GM12878 (cell line): ENCODE measurements around the gene UPP2. TPM values are rescaled to one million over a fixed set of nuclear protein-coding genes. Genes with fewer than 3 reads are reported as not detected.

Source experiments
- ATAC-seq: fragments of 200-7000 bp; cut with Tn5 transposase; 3 replicates; pipeline ENCODE4 v1.9.1; 2020; ENCODE audit warnings: mild to moderate bottlenecking, moderate library complexity
- BruUV-seq: library from RNA; stranded (reverse); fragments of 400-500 nt; replicated peaks from 2 replicates; lab custom pipeline; 2021; lab: Mats Ljungman, UMichigan
- CTCF ChIA-PET: fragments of 300-600 bp; sonication (Branson Sonifier 250); formaldehyde crosslinking; extraction: SDS; loops from one replicate; lab custom pipeline; 2021; ENCODE audit warnings: inconsistent platforms; lab: Yijun Ruan, JAX
- POLR2A ChIA-PET: fragments of 350-600 bp; formaldehyde crosslinking; extraction: SDS; loops from one replicate; lab custom pipeline; 2021; ENCODE audit warnings: inconsistent platforms; lab: Charles Lee
- RAD21 ChIA-PET: fragments of 300-600 bp; sonication (Branson Sonifier 250); formaldehyde crosslinking; loops from one replicate; lab custom pipeline; 2023; ENCODE audit warnings: antibody characterized with exemption; ENCODE audit not compliant: unreplicated experiment; lab: Charles Lee
- SMC1A ChIA-PET: fragments of 300-600 bp; sonication (Branson Sonifier 250); formaldehyde crosslinking; loops from one replicate; lab custom pipeline; 2023; ENCODE audit not compliant: unreplicated experiment, uncharacterized antibody; lab: Charles Lee
- DNase-seq: peaks from one replicate; pipeline ENCODE4 v3.0.0-alpha.2; 2011; ENCODE audit warnings: low read depth, low spot score
- FAIRE-seq: peaks from 3 replicates; lab custom pipeline; 2011; peaks lifted over from hg19 to GRCh38; lab: Jason Lieb, UNC
- H2AFZ ChIP-seq: 2 replicates; pipeline ENCODE4 v1.6.0; 2011; ENCODE audit warnings: low read depth, low read length, control low read depth; ENCODE audit not compliant: control insufficient read depth
- H3K27ac ChIP-seq: 2 replicates; pipeline ENCODE4 v1.5.1; 2011; ENCODE audit warnings: control low read depth; ENCODE audit not compliant: control insufficient read depth, insufficient read depth
- H3K27me3 ChIP-seq, 2 experiments: replicated peaks in 1 of 2; 2 replicates each; pipeline versions ENCODE4 v1.6.0 to v1.6.1; 2011; ENCODE audit warnings: low read length in 1 of 2; ENCODE audit not compliant: control insufficient read depth in 2 of 2, insufficient read depth in 2 of 2
- H3K36me3 ChIP-seq, 2 experiments: 2 replicates each; pipeline ENCODE4 v1.5.1; 2011; ENCODE audit warnings: low read length in 1 of 2; ENCODE audit not compliant: control insufficient read depth in 2 of 2, insufficient read depth in 2 of 2
- H3K4me1 ChIP-seq: 2 replicates; pipeline ENCODE4 v1.6.1; 2011; ENCODE audit warnings: mild to moderate bottlenecking, low read length, moderate library complexity, mixed read lengths; ENCODE audit not compliant: control insufficient read depth, insufficient read depth
- H3K4me2 ChIP-seq: 2 replicates; pipeline ENCODE4 v1.6.0; 2011; ENCODE audit warnings: control low read depth; ENCODE audit not compliant: control insufficient read depth, insufficient read depth
- H3K4me3 ChIP-seq: fragments of 200-600 bp; sonication (generic); 2 replicates; pipeline ENCODE4 v1.5.1; 2016
- H3K79me2 ChIP-seq: 2 replicates; pipeline ENCODE4 v1.6.0; 2011; ENCODE audit warnings: low read length; ENCODE audit not compliant: control insufficient read depth, insufficient read depth
- H3K9ac ChIP-seq: 2 replicates; pipeline ENCODE4 v1.8.0; 2011; ENCODE audit warnings: low read length, control low read depth, mixed read lengths; ENCODE audit not compliant: control insufficient read depth, insufficient read depth
- H3K9me3 ChIP-seq: replicated peaks from 3 replicates; pipeline ENCODE4 v1.5.1; 2011; ENCODE audit warnings: mild to moderate bottlenecking, low read length; ENCODE audit not compliant: control insufficient read depth, insufficient read depth
- H4K20me1 ChIP-seq: 2 replicates; pipeline ENCODE4 v1.6.0; 2011; ENCODE audit not compliant: control insufficient read depth, insufficient read depth
- BMI1 ChIP-seq: fragments of 450-650 bp; IDR thresholded peaks from 2 replicates; pipeline ENCODE4 v1.6.1; 2016; ENCODE audit warnings: mild to moderate bottlenecking, moderate library complexity, borderline replicate concordance
- CEBPZ ChIP-seq: fragments of 150-350 bp; IDR thresholded peaks from 2 replicates; pipeline ENCODE4 v1.6.1; 2016; ENCODE audit warnings: low read depth, low read length
- ELK1 ChIP-seq: IDR thresholded peaks from 2 replicates; pipeline ENCODE4 v1.6.1; 2012; ENCODE audit warnings: low read depth, low read length, improper control_type of control experiment
- MTA3 ChIP-seq: IDR thresholded peaks from 2 replicates; pipeline ENCODE4 v1.6.1; 2012; ENCODE audit warnings: low read length, inconsistent platforms, borderline replicate concordance
- MYC ChIP-seq: IDR thresholded peaks from 2 replicates; pipeline ENCODE4 v1.6.1; 2011; ENCODE audit warnings: mild to moderate bottlenecking, low read length, moderate library complexity, inconsistent platforms; ENCODE audit not compliant: insufficient read depth, insufficient replicate concordance, insufficient read length, severe bottlenecking
- POU2F2 ChIP-seq: IDR thresholded peaks from 3 replicates; pipeline ENCODE4 v1.6.1; 2011; ENCODE audit warnings: low read depth, mild to moderate bottlenecking, low read length, borderline replicate concordance
- REST ChIP-seq: IDR thresholded peaks from 2 replicates; pipeline ENCODE4 v1.6.1; 2012; ENCODE audit warnings: mild to moderate bottlenecking, low read depth, low read length
- SUPT20H ChIP-seq: IDR thresholded peaks from 2 replicates; pipeline ENCODE4 v1.6.1; 2011; ENCODE audit warnings: low read depth, mild to moderate bottlenecking, low read length, moderate library complexity, borderline replicate concordance; ENCODE audit not compliant: control insufficient read depth
- TAF1 ChIP-seq: IDR thresholded peaks from 2 replicates; pipeline ENCODE4 v1.6.1; 2011; ENCODE audit warnings: mild to moderate bottlenecking, low read depth, low read length, borderline replicate concordance
- TBL1XR1 ChIP-seq: IDR thresholded peaks from 2 replicates; pipeline ENCODE4 v1.6.1; 2012; ENCODE audit warnings: low read depth, low read length, improper control_type of control experiment
- ZNF217 ChIP-seq: fragments of 450-650 bp; IDR thresholded peaks from 2 replicates; pipeline ENCODE4 v1.6.1; 2017; ENCODE audit warnings: antibody characterized with exemption, mild to moderate bottlenecking
- WGBS: methylation state at CpG from one replicate; pipeline ENCODE4 v1.1.6; 2016; ENCODE audit warnings: low lambda C conversion rate; ENCODE audit not compliant: insufficient replicate concordance, insufficient coverage; ENCODE audit errors: missing lambda C conversion rate; 5-methylcytosine and 5-hydroxymethylcytosine counted together
- in situ Hi-C: fragments of 300-500 bp; cut with MboI; formaldehyde crosslinking; loops from 9 replicates; pipeline ENCODE4 v1.14.3; 2018; ENCODE audit warnings: mixed read lengths
- intact Hi-C: fragments of 100-400 bp; cut with micrococcal nuclease; formaldehyde crosslinking; loops from one replicate; pipeline ENCODE4 v1.14.2; 2022; ENCODE audit not compliant: unreplicated experiment
- polyA plus RNA-seq, 11 experiments: library from polyadenylated mRNA; depleted of rRNA in 4 of 11; unstranded in 6 of 11; stranded (reverse) in 5 of 11; fragments of >200 nt; fragmentation: Nextera tagmentation in 4 of 11; fragmentation: Illumina TruSeq in 1 of 11; extraction: Ambion mirVana in 4 of 11; extraction: Trizol in 1 of 11; gene quantifications; 1 replicate in 1 of 11; 2 replicates in 10 of 11; pipeline versions ENCODE4 v1.2.1 to v1.2.3, GENCODE V29; 2011 to 2016; ENCODE audit warnings: inconsistent platforms in 2 of 11, missing spikeins in 2 of 11, low read depth in 1 of 11
- total RNA-seq, 4 experiments: library from RNA; depleted of rRNA in 3 of 4; stranded (reverse); fragments of >200 nt in 3 of 4; fragmentation: Illumina TruSeq in 1 of 4; extraction: Trizol in 1 of 4; gene quantifications; 2 replicates each; pipeline versions ENCODE4 v1.2.1 to v1.2.3, GENCODE V29; 2013 to 2021
- TF ChIP-seq, protein P1 (sequence below): fragments of 450-650 bp; IDR thresholded peaks from 2 replicates; pipeline ENCODE4 v1.6.1; 2016; ENCODE audit warnings: mild to moderate bottlenecking, moderate library complexity, borderline replicate concordance

Gene UPP2
- total and polyA plus RNA-seq, 10 of the 15 experiments (the other 5 are each of a cell fraction or from before 2014, with no cell fraction given), result not detected

DNA sequence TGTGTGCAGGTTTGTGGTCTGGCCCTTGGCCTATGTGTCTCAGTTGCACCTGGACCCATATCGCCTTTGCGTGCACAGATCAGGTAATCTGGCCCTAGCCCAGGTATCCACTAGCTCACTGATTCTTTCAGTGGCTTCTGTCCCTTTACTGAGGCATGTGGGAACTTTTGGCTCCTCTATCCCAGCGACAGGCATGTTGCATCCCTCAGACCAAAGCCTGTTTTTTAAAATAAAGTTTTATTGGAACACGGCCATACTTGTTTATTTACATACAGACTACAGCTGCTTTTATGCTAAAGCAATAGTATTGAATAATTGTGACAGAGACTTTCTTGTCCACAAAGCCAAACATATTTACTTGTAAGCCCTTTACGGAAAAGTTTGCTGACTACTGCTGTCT, 39.9 kb upstream of the UPP2 start:
- no peak overlapping the region for H3K27ac ChIP-seq
- ATAC-seq (no peak), FAIRE-seq (no peak), DNase-seq (no peak)
- H3K4me2 ChIP-seq, result no peak overlapping the region
- 44% methylated on average over 5 of the region's 5 CpGs for WGBS
- ChIA-PET SMC1A (no interaction called here), POLR2A (no interaction called here), CTCF (no interaction called here), RAD21 (no interaction called here)
- no peaks in the 10 kb centered on the region for H3K9me3 ChIP-seq
- H3K9ac ChIP-seq, result no peak overlapping the region
- H4K20me1 ChIP-seq, result no peaks in the 10 kb centered on the region
- no peak overlapping the region for H3K4me3 ChIP-seq
- intact Hi-C loops (no loop called here), in situ Hi-C loops (no loop called here)
- H3K4me1 ChIP-seq, result no peaks in the 10 kb centered on the region
- no peaks in the 10 kb centered on the region for H3K36me3 ChIP-seq
- H2AFZ ChIP-seq, result no peak overlapping the region
- BruUV-seq, result no TSS peak
- no peaks in the 10 kb centered on the region for H3K79me2 ChIP-seq
- no peaks in the 10 kb centered on the region for H3K27me3 ChIP-seq
- no peak for TF ChIP-seq TAF1
- no peak for TF ChIP-seq POU2F2
- TF ChIP-seq ZNF217, result no peak
- no peak for TF ChIP-seq MYC
- no peak for TF ChIP-seq SUPT20H
- TF ChIP-seq TBL1XR1, result no peak
- TF ChIP-seq ELK1, result no peak
- TF ChIP-seq CEBPZ, result no peak
- TF ChIP-seq, protein P1, sequence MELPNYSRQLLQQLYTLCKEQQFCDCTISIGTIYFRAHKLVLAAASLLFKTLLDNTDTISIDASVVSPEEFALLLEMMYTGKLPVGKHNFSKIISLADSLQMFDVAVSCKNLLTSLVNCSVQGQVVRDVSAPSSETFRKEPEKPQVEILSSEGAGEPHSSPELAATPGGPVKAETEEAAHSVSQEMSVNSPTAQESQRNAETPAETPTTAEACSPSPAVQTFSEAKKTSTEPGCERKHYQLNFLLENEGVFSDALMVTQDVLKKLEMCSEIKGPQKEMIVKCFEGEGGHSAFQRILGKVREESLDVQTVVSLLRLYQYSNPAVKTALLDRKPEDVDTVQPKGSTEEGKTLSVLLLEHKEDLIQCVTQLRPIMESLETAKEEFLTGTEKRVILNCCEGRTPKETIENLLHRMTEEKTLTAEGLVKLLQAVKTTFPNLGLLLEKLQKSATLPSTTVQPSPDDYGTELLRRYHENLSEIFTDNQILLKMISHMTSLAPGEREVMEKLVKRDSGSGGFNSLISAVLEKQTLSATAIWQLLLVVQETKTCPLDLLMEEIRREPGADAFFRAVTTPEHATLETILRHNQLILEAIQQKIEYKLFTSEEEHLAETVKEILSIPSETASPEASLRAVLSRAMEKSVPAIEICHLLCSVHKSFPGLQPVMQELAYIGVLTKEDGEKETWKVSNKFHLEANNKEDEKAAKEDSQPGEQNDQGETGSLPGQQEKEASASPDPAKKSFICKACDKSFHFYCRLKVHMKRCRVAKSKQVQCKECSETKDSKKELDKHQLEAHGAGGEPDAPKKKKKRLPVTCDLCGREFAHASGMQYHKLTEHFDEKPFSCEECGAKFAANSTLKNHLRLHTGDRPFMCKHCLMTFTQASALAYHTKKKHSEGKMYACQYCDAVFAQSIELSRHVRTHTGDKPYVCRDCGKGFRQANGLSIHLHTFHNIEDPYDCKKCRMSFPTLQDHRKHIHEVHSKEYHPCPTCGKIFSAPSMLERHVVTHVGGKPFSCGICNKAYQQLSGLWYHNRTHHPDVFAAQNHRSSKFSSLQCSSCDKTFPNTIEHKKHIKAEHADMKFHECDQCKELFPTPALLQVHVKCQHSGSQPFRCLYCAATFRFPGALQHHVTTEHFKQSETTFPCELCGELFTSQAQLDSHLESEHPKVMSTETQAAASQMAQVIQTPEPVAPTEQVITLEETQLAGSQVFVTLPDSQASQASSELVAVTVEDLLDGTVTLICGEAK, result no peak
- TF ChIP-seq BMI1, result no peak
- no peak for TF ChIP-seq REST
- TF ChIP-seq MTA3, result no peak
